ENCODE data around the gene PIAS1.

DNA sequence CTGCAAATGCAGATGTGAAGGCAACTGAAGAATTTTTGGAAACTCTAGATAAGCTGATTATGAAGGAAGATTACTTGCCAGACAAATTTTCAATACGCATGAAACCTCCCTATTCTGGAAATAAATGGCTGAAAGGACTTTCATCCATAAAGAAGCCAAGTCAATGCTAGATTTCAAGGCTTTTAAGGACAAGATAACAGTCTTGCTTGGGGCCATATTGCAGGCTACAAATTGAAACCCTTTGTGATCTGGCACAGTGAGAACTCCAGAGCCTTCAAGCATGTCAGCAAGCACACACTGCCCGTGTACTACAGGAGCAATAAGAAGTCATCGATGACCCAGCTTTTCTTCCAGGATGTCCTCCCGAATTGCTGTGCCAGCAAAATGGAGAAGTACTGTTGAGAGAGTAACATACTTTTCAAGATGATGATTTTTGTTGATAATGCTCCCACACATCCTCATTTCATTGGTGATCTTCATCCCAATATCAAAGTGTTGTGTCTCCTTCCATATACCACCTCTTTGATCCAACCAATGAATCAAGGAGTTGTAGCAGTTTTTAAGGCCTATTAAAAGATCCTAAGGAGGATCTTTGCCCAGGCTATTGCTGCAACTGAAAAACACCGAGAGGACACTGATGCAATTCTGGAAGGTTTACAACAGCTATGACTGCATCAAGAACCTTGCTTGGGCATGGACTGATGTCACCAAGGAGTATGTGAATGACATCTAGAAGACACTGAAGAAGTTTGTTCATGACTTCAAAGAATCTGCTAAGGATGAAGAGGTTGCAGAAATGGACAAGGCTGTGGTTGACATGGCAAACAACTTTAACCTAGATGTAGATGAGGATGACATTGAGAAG, 130.7 kb downstream of the PIAS1 start:
- TF ChIP-seq POLR2A (IDR thresholded peaks at IDR 0.05; ENCODE audit: borderline replicate concordance, extremely low read depth, insufficient read depth, insufficient read length), result no peak
- TF ChIP-seq, protein P1, sequence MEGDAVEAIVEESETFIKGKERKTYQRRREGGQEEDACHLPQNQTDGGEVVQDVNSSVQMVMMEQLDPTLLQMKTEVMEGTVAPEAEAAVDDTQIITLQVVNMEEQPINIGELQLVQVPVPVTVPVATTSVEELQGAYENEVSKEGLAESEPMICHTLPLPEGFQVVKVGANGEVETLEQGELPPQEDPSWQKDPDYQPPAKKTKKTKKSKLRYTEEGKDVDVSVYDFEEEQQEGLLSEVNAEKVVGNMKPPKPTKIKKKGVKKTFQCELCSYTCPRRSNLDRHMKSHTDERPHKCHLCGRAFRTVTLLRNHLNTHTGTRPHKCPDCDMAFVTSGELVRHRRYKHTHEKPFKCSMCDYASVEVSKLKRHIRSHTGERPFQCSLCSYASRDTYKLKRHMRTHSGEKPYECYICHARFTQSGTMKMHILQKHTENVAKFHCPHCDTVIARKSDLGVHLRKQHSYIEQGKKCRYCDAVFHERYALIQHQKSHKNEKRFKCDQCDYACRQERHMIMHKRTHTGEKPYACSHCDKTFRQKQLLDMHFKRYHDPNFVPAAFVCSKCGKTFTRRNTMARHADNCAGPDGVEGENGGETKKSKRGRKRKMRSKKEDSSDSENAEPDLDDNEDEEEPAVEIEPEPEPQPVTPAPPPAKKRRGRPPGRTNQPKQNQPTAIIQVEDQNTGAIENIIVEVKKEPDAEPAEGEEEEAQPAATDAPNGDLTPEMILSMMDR (IDR thresholded peaks at IDR 0.05 in 2 of 3, conservative IDR thresholded peaks at IDR 0.05 in 1 of 3; ENCODE audit: borderline replicate concordance in 1 of 3, insufficient read depth in 1 of 3, low read depth in 2 of 3, low read length in 2 of 3), result no peak
- TF ChIP-seq, protein P2, sequence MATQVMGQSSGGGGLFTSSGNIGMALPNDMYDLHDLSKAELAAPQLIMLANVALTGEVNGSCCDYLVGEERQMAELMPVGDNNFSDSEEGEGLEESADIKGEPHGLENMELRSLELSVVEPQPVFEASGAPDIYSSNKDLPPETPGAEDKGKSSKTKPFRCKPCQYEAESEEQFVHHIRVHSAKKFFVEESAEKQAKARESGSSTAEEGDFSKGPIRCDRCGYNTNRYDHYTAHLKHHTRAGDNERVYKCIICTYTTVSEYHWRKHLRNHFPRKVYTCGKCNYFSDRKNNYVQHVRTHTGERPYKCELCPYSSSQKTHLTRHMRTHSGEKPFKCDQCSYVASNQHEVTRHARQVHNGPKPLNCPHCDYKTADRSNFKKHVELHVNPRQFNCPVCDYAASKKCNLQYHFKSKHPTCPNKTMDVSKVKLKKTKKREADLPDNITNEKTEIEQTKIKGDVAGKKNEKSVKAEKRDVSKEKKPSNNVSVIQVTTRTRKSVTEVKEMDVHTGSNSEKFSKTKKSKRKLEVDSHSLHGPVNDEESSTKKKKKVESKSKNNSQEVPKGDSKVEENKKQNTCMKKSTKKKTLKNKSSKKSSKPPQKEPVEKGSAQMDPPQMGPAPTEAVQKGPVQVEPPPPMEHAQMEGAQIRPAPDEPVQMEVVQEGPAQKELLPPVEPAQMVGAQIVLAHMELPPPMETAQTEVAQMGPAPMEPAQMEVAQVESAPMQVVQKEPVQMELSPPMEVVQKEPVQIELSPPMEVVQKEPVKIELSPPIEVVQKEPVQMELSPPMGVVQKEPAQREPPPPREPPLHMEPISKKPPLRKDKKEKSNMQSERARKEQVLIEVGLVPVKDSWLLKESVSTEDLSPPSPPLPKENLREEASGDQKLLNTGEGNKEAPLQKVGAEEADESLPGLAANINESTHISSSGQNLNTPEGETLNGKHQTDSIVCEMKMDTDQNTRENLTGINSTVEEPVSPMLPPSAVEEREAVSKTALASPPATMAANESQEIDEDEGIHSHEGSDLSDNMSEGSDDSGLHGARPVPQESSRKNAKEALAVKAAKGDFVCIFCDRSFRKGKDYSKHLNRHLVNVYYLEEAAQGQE (IDR thresholded peaks at IDR 0.05; ENCODE audit: low read depth), result no peak
- no peak for TF ChIP-seq ZFX (IDR thresholded peaks at IDR 0.05)
- no peak for TF ChIP-seq YY1 (IDR thresholded peaks at IDR 0.05; ENCODE audit: extremely low read depth, insufficient replicate concordance, low read depth, low read length)
- TF ChIP-seq EZH2 (IDR thresholded peaks at IDR 0.05), result no peak
- TF ChIP-seq, protein P3, sequence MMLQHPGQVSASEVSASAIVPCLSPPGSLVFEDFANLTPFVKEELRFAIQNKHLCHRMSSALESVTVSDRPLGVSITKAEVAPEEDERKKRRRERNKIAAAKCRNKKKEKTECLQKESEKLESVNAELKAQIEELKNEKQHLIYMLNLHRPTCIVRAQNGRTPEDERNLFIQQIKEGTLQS (IDR thresholded peaks at IDR 0.05), result no peak
- no peak for TF ChIP-seq EZH2phosphoT487 (IDR thresholded peaks at IDR 0.05; ENCODE audit: borderline replicate concordance)
- TF ChIP-seq POLR2AphosphoS5 (IDR thresholded peaks at IDR 0.05; ENCODE audit: low read depth, low read length), result no peak

Measured in HCT116 (cell line).